GM08714 (cell line): ENCODE data around the gene FER.

ENCODE experiments used
- H3K4me3 ChIP-seq: fragments of 200-500 bp; sonication (Bioruptor generic); 2 replicates; pipeline ENCODE4 v1.5.1; 2014; ENCODE audit warnings: mild to moderate bottlenecking, low read length, inconsistent platforms
- ZNF274 ChIP-seq: IDR thresholded peaks from 2 replicates; pipeline ENCODE4 v1.6.1; 2012; ENCODE audit warnings: mild to moderate bottlenecking, low read depth, low read length

The FER gene

DNA sequence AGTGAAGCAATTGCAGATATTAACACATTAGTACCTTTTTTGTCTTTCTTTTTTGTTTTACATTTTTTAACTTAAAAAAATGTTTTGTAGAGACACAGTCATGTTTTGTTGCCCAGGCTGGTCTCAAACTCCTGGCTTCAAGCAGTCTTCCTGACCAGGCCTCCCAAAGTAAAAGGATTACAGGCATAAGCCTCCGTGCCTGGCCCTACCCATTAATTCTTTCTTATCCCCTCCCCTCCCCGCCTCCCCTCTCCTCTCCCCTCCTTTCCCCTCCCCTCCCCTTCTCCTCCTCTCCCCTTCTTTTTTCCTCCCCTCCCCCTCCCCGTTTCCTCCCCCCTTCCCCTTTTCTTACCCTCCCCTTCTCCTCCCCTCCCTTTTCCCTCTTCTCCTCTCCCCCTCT is 182.4 kb downstream of the FER start:
- no peak overlapping the region for H3K4me3 ChIP-seq
- no peak for TF ChIP-seq ZNF274

DNA sequence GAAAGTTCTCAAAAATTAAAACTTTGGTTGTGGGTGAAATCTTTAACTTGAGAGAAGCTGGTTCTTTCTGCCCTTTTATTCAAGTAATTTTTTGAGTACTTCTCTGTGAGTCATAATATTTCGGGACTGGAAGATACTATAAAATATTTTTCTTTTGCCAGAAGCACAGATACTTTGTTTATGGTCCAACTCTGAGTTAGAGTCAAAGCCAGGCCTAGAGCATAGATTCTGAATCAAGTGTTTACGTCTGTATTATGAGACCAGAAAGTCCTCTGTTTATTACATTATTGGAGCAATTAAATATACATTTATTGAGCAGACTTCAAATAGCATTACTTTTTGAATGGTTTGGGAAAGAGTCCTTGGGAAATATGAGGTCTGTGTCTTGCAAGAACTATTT is 187.9 kb downstream of the FER start:
- no peak overlapping the region for H3K4me3 ChIP-seq

DNA sequence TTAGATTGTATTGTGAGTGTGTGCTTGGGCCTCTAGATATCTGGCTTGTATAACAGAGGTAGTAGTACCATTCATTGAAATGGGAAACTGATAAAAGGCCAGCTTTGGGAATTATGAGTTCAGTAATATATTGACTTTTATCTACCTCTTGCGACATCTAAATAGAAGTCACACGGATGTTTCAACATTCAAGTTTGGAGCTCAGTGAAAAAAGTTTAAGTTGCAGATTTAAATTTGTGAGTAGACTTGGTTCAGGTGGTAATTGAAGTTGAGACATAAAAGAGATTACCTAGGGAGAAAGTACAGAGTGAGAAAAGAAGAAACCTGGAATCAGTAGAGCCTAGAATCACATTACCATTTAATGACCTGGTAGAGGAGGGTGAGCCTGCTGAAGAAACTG is 189.5 kb downstream of the FER start:
- TF ChIP-seq ZNF274: no peak
- H3K4me3 ChIP-seq: no peak overlapping the region

More for the DNA sequence above, 187.9 kb downstream of the FER start:
- TF ChIP-seq ZNF274: no peak

DNA sequence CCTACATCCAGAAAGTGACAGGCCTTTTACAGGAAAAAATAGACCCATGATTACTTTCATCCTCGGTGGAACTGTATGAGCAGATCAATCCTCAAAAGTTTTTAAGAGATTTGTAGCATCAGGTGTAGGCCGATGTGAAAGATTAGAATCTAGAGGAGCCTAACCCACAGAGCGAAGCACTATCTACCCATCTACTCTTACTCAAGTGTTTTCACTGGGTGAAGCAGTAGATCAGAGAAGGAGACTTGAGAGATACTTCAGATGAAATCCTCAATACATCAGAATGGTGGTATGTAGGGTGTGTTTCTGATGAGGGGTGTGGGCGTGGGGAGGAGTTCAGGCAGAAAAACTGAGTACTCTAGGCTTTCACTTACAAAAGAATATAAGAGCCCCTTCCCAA is 192.8 kb downstream of the FER start:
- no peak for TF ChIP-seq ZNF274

DNA sequence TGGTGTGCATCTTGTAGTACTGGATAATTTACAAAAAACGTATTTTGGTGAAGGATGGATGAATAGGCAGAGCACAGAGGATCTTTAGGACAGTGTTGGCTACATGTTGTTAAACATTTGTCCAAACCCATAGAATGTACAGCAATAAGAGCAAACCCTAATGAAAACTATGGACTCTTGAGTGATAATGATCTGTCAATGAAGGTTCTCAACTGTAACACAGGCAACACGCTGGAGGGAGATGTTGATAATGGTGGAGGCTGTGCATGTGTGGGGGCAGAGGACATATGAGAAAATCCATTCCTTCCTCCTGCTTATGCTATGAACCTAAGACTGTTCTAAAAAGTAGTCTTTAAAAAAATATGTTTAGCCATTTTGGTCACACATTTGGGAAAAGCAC is 194.0 kb downstream of the FER start:
- no peak for TF ChIP-seq ZNF274
- no peak overlapping the region for H3K4me3 ChIP-seq

More for the DNA sequence above, 192.8 kb downstream of the FER start:
- H3K4me3 ChIP-seq: no peak overlapping the region

DNA sequence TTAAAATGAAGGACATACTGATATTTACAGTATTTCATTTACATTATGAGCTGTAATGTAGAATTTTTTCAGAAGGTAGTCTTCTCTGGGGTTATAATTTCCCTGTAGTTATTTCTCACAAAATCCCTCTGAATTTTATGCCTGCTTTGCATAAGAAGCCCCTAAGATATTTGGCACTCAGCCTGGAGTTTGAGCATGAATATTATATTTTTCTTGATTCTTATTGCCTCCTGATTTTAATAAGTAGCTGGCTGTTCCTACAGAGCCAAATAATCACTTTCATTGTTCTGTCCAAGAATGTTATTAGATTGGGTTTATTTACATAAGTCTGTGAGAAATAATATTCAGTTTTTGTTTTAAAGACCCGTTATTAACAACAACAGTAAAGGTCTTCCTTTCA is 195.0 kb downstream of the FER start:
- H3K4me3 ChIP-seq: no peak overlapping the region
- no peak for TF ChIP-seq ZNF274

DNA sequence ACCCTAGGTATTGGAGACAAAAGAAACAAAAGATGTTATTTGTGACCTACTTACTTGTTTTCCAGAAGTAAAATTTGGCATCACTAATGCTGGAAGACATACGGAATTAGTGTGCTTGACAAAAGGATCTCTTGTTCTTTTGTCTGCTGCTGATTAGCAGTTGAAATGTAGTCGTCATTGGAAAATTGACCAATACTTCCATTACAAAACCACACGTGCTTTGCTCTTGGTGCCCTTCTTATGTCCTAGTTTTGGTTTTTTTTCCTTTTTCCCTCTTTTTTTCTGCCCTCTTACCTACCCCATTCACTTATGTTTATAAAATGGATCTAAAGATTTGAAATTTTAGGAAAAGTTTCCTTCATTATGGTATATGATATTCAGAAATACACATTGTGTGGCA is 197.4 kb downstream of the FER start:
- H3K4me3 ChIP-seq: no peak overlapping the region

DNA sequence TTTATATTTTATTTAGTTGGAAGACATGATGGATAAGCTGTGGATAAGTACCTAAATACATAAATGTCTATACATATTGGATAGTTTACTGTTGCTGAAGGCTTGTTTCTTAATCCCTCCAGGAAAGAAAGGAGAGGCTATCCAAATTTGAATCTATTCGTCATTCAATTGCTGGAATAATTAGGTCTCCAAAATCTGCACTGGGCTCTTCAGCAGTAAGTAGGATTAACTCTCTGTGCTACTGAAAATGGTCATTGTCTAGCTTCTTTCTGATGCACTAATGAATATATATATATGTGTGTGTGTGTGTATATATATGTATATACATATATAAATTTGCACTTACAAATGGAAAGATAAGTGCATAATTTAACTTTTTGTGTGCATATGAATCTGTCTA is 198.3 kb downstream of the FER start:
- no peak overlapping the region for H3K4me3 ChIP-seq
- no peak for TF ChIP-seq ZNF274

More for the DNA sequence above, 197.4 kb downstream of the FER start:
- TF ChIP-seq ZNF274: no peak

DNA sequence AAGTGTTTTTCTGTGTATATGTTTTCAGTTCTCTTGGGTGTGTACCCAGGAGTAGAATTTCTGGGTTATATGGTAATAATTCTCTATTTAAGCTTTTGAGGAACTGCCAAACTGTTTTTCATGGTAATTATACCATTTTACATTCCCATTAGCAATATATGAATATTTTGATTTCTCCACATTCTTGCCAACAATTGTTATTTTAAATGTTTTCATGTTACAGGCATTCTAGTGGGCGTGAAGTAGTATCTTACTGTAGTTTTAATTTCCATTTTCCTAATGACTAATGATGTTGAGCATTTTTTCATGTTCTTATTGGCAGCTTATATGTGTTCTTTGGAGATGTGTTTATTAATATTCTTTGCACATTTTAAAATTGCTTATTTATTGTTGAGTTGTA is 199.5 kb downstream of the FER start:
- H3K4me3 ChIP-seq: no peak overlapping the region
- no peak for TF ChIP-seq ZNF274

DNA sequence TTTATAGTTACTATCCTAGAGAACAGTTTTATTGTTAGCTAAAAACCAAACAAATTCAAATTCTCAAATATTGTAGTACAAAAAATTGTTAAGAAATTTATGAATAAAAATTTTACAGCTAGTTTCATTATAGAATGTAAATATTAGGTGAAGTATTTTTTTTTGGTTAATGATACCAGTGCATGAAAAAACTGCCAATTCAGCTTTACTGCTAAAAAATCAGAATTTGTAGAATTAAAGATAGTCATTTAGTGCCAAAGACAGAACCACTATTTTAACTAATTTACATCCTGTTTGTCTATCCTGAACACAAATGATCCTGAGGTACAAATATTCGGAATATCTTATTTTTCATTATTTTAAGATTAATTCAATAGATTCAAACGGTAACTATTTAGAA is 202.6 kb downstream of the FER start:
- H3K4me3 ChIP-seq: no peak overlapping the region
- TF ChIP-seq ZNF274: no peak

DNA sequence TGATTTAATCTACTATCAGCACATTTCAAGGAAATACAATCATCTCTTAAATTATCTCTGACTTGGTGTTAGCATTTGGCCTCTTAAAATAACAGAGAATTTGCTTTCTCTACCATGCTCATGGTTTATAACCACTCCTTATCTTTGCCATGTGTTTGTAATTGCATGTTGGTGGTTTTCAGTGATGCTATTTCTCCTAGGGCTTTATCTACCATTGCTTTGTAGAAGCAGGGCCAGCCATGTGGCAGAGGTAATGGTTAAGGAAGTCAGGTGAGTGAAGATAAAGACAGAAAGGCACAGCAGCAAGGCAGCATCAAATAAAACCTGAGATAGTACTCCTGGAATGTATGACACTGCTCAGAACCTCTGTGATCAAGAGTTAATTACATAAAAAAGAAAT is 206.2 kb downstream of the FER start:
- H3K4me3 ChIP-seq: no peak overlapping the region
- no peak for TF ChIP-seq ZNF274

DNA sequence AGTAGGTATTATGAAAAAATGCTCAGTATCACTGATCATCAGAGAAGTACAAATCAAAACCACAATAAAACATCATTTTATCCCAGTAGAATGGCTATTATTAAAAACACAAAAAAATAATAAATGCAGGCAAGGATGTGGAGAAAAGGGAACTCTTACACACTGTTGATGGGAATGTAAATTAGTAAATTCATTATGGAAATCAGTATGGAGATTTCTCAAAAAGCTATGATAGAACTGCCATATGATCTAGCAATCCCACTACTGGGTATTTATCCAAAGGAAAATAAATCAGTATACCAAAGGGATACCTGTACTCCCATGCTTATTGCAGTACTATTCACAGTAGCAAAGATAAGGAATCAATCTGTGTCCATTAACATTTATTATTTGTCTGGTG is 209.6 kb downstream of the FER start:
- H3K4me3 ChIP-seq: no peak overlapping the region
- no peak for TF ChIP-seq ZNF274

DNA sequence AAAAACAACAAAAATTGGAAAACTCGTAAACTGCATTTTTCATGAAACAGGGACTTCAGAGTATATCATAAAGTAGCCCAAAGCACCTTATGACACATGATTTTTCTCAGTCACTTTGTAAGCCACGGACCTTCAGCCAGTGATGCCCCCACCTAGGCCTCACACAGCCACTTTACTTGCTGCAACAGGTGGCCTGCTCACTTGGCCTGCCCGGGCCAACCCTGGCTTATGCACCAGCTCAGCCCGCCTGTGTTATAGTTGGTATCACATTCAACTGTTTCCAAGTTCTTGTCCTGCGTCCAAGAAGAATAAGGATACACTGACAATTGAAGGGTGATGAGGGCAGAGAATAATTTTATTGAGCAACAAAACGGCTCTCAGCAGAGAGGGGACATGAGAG is 219.2 kb downstream of the FER start:
- no peak for TF ChIP-seq ZNF274
- no peak overlapping the region for H3K4me3 ChIP-seq

DNA sequence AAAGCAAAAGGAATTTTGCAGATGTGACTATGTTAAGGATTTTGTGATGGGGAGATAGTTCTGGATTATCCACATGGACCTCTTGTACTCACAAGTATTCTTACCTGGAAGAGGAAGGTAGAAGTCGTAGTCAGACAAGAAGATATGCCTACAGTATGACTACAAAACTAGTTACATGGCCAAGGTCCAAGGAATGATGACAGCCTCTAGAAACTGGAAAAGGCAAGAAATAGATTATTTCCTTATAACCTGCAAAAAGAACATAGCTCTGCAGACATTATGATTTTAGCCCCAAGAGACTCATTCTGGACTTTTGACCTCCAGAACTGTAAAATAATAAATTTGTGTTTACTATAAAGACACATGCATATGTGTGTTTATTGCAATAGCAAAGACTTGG is 226.9 kb downstream of the FER start:
- no peak for TF ChIP-seq ZNF274
- H3K4me3 ChIP-seq: no peak overlapping the region

DNA sequence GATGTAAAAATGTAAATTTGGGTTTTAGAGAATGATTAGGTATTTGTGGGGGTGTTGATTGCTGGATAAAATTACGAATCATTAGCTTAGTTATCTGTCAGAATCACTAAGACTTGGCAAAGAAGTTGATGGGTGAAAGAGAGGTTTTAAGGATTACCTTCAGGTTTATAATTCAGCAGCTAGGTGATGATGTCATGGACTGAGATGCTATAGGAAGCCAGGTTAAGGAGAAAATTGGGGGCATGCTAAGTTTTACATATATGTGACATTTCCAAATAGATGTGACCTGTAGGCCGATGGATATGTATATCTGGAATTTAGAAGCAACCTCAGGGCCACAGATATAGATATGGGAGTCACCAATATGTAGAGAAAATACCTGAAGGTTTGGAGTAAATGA is 228.0 kb downstream of the FER start:
- no peak for TF ChIP-seq ZNF274
- no peak overlapping the region for H3K4me3 ChIP-seq

DNA sequence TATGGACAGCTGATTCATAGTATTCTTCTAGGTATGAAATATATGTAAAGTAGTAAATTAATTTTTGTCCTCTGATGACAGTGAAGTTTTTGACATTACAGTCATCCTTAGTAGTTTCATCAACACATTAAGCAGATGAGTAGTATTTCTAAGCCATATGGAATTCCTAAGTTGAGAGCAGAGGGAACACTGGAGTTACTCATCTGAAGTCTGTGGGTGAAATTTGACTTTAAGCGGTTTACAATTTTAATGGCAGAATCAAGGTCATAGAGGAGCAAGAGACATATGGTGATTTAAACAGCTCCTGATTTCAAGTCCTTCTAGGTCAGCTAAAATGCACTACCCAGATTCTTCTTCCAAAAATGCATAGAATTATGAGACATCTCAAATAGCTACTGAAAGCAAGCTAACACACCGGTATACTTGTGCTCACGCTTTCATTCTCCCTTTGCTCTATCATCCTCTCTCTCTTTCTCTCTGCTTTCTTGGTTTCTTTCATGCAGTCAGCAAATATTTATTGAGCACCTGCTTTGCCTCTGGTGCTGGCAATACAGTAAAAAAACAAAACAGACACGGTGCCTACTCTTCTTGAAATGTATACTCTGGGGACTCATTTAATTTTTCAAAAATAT is 235.9 kb downstream of the FER start:
- no peak overlapping the region for H3K4me3 ChIP-seq
- no peak for TF ChIP-seq ZNF274
